Measurements from ENCODE around the gene DUSP8.
A peak's percentile ranks its signal among the peaks of the same experiment; 100 is the strongest.
"Not testable (repeated sequence)": the region's sequence is repeated elsewhere in the genome, so short reads cannot be mapped to it uniquely, and the experiment has no call there.

The DUSP8 gene

DNA sequence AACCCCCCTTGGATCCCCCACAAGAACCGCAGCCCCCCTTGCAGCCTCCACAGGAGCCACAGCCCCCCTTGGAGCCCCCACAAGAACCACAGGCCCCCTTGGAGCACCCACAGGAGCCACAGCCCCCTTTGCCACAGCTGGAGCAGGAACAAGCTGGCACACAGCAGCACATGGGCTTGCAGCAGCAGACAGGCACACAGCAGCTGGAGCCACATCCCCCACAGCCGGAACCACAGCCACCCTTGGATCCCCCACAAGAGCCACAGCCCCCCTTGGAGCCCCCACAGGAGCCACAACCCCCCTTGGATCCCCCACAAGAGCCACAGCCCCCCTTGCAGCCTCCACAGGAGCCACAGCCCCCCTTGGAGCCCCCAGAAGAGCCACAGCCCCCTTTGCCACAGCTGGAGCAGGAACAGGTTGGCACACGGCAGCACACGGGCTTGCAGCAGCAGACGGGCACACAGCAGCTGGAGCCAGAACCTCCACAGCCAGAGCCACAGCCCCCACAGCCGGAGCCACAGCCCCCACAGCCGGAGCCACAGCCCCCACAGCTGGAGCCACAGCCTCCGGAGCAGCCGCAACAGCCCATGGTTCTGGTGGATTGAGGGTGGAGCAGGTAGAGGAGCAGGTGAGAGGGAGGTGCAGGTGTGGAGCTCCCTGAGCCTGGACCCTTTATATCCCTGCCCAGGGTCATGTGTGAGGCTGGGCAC, 12.7 kb upstream of the DUSP8 start, which contains the start of gene KRTAP5-1:
TSS of gene KRTAP5-1 (minus strand) at position 623 of the 710 bp plus-strand sequence. CDS start at position 589, 34 bp downstream.
- not testable (repeated sequence) for DNase-seq

DNA sequence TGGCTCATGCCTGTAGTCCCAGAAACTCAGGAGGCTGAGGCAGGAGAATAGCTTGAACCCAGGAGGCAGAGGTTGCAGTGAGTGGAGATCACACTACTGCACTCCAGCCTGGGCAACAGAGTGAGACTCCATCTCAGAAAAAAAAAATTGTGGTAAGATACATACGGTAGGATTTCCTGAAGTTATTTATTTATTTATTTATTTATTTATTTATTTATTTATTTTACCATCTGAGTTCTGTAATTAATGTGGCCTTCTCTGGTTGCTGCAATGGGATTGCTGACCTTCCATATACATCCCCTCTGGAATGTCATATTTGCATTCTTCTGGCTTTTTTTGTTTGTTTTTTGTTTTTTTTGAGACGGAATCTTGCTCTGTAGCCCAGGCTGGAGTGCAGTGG, 10.8 kb upstream of the DUSP8 start:
- not testable (repeated sequence) for DNase-seq

DNA sequence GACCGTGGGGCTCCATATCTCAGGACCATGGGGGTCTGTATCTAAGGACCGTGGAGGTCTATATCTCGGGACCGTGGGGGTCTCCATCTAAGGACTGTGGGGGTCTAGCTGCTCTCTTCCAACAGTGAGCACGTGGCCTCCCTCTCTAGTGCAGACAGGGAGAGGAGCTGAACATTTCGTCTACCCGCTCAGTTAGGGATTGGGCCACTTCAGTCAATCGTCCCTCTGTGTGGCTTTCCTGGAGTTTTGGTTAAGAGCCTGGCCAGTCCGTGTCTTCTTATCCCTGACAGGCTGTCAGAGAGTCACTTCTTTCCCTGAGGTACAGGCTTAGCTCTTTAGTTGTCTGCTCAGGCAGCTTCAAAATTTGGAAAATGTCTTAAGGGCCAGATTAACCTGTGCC, 9.9 kb upstream of the DUSP8 start:
- DNase-seq, result no peak

DNA sequence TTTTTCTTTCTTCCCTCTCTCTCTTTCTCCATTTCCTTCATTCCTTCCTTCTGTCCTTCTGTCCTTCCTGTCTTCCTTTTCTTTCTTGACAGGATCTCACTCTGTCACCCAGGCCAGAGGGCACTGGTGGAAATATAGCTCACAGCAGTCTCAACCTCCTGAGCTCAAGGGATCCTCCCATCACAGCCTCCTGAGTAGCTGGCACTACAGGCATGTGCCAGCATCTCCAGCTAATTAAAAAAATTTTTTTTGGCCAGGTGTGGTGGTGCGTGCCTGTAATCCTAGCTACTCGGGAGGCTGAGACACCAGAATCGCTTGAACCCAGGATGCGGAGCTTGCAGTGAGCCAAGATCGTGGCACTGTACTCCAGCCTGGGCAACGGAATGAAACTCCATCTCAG, 4.8 kb upstream of the DUSP8 start:
- DNase-seq, result no peak

DNA sequence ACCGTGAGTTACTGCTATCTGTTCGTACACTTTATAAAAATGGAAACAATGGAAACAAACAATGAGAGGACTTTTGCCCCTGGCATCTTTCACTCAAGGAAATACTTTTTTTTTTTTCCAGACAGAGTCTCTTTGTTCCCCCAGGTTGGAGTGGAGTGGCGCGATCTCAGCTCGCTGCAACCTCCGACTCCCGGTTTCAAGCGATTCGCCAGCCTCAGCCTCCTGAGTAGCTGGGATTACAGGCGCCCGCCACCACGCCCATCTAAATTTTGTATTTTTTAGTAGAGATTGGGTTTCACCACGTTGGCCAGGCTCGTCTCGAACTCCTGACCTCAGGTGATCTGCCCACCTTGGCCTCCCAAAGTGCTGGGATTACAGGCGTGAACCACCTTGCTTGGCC, 3.7 kb upstream of the DUSP8 start:
- DNase-seq, result not testable (repeated sequence)

DNA sequence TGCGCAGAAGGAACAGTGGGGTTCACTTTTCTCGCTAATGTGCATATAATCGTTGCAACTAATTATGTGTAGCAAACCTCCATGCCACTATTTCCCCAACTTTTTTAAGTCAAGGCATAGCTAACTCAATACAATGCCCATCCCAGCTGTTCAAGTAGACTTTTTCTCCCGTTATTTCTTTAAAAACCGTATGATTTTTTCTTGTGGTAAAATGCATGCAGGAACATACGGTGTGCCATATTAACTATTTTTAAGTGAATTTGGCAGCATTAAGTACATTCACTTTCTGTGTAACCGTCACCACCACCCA, 2.8 kb upstream of the DUSP8 start:
- no peak for DNase-seq

DNA sequence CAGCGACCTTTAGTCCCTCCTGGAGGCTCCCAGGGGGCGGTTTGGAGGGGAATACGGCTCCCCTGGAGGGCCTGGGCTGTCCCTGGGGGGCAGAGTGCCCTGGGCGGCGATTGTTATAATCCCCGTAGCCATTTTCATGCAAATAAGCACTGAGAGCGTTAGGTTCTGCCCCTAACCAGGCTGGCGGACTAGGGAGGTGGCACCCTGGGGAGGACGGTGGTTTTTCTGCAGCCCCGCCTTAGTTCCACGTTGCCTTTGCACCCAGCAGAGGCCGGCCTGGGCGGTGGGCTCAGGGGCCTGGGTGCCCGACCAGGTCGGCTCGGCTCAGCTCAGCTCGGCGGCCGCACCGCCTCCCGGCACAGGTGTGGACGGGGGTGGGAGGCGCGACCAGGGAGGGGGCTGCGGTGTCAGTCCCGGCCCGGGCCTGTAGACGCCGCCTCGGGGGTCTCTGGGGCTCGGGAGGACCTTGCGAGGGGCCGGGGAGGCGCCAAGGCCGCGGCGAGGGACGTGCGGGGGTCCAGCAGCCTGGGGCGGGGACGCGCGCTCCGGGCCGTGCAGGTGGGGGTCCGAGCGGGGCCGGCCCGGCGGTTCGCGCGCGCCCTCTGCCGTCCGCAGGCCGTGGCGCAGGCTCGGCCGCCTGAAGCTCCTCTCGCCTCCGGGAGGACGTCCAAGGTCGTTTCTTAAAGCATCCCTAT, 2.3 kb upstream of the DUSP8 start:
- DNase-seq, result peak; percentile 71

DNA sequence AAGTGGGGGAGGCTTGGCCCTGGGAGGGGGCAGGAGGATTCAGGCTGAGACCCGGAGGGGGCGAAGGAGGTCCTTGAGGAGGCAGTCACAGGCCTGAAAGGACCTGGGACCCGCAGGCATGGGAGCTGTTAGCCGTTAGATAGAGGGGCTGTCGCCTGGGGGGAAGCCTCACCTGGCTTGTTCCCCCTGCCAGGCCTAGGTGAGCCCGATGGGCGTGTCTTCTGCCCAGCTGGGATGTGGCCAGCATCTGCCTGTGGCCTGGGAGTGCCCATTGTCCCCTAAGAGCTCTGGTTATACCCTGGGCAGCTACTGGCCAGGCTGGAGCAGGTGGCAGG, 1.8 kb upstream of the DUSP8 start:
- DNase-seq, result no peak

DNA sequence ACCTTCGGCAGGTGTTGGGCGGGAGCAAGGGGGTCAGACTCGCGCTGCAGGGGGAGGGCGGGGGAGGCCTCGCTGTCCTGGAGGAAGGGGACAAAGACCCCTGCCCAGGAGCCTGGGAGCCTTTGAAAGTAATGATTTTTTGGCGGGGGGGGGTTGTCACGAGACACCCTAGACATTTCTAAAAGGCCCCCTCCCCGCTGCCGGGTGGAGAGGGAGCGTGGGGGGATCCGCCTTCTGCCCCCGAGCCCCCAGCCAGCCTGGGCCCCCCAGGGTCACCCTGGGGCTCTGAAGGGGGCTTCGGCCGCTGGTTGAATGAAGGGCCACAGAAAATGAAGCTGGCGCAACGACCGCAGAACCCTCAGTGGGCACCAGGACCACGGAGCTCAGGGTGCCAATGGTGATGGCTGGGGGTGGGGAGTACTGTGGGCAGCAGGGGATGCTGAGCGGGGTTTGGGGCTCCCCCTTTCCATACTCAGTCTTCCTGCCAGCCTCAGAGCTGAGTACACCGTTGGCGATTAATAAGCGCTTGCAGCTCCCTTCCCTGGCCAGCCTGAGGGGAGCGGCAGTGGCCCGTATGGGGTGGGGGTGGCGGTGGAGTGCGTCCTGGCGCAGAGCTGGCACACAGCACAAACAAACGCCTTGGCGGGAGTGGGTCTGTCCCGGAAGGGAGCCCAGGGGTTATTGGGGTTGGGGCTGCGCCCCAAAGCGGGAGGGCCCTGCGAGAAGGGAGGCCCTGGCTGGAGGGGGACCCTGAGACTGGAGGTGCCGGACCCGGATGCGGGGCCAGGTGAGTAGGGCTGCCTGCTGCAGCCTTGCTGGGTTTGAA, 1.2 kb upstream of the DUSP8 start:
- no peak for DNase-seq

DNA sequence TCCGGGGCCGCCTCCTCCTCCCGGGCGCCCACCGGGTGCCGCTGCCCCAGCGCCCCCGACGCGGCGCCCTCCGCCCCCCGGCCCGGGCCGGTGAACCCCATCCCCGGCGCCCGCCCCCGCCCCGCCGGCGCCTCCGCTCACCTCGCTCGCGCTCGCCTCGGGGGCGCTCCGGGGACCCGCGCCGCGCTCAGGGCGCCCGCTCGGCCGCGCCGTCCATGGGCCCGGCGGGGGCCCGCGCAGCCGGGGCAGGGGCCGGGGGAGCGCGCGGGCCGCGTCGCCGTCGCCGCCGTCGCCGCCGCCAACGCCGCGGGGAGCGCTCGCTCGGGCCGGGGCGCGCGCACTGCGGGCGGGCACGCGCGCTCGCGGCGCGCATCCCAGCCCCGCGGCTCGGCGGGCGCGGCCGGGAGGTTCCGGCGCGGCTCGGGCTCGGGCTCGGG, 293 bp downstream of the DUSP8 start:
- DNase-seq, result no peak

DNA sequence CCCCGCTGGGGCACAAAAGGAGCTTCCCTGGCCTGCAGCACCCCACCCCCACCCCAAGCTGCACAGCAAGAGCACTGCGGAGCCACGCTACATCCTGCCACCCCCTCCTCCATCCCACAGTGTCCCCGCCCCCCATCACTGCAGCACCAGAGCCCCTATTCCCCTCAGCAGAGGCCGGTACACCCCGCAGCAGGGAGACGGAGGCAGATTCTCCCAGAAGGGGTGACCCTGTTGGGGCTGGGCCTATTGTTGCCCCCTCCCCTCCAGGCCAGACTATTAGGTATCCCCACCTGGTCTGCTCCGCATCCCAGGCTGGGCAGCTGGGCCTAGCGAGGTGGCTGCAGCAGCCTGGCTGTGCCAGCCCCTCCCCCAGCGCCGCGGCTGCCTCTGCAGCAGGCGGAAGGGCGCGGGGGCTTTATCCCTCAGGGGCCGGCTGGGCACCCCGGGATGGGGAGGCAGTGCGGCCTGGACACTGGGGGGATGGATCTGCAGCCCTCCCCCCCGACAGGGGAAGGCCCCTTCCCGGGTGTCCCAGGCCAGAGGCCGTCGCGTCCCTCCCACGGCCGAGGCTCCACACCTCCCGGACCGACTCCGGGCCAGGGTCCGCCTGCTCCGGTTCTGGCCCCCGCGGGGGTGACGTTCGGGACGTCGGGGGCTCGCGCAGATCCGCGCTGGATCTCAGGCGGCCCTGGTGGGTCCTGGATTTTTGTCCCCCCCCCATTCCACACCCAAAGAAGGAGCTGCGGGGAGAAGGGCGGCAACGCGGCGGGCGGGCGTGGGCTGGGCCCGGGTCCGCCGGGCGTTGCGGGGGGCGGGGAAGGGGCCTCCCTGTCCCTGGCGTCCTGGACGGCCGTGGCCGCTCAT, 943 bp downstream of the DUSP8 start:
- DNase-seq, result no peak

DNA sequence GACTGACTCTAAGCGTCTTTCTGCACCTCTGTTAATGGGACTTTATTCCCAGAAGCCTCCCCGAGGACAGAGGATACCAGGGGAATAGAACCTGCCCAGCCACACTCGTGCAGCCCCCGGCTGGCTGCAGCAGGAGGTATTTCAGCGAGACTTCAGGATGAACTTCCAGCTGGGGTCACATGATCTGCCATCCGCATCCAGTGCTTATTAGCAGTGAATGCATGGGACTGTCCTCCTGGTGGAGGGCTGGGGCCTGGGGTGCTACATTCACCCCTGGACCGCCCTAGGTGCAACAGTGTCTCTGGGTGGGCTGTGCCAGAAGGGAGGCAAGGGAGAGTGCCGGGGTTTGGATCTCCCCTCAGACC, 1.6 kb downstream of the DUSP8 start:
- no peak for DNase-seq

DNA sequence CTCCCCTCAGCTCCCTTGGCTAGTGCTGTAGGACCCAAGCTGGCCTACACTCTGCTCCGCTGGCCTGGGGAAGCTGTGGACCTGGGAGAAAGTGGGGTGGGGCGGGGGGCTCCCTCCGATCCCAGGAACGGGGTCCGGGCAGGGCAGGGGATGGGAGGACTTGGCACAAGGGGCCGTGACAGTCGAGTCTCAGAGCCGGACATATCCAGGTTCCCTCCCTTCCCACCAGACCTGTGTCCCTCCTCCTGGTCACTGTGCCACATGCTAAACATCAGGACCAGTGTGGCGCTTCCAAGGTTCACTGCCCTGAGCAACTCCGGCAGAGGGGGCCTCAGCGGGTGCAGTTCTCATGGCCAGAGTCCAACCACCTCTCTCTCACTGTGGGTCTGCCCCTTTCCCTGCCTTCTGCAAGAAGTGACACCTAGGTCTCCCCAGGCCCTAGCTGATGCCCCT, 2.0 kb downstream of the DUSP8 start:
- no peak for DNase-seq

DNA sequence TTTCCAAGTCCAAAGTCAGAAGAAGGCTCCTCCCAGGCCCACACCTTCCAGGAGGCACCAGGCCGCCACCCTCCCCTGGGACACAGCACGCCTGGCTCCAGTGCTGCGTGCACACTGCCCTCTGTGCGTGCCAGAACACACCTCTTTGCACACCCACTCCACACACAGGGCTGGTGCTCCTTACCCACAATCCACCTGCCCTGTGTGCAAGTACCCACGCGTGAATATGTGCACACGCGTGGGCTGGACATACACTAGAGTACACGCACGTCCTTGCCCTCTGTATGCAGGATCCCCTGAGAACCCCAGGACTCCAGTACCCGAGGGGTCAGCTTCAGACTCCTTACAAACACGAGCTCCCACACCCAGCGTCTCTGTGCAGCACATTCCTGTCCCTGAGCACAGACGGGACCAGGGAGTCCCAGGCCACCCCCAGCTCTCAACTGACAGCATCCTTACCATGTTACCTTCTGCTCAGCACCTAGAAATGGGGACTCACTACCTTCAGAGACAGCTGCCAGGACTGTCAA, 2.8 kb downstream of the DUSP8 start:
- DNase-seq, result no peak

DNA sequence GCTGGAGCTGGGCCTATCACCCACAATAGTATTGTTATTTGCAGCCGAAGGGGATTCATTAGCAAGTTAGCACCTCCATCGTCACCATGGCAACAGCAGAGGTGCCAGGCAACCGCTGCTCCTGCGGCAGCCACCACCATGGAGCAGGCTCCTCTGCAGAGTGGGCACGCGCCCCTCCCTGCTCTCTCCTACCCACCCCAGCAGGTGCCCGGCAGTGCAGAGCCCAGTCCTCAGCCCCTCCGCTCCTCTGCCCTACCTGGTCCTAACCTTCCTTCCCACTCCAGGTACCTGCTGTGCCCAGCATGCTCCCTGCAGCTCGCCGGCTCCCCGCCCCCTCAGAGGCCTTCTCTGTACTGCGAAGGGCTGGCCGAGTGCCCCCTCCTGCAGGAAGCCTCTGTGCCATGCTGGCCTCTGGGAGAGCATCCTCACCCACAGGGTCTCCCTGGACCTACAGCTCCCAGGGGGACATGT, 3.6 kb downstream of the DUSP8 start:
- DNase-seq, result no peak

DNA sequence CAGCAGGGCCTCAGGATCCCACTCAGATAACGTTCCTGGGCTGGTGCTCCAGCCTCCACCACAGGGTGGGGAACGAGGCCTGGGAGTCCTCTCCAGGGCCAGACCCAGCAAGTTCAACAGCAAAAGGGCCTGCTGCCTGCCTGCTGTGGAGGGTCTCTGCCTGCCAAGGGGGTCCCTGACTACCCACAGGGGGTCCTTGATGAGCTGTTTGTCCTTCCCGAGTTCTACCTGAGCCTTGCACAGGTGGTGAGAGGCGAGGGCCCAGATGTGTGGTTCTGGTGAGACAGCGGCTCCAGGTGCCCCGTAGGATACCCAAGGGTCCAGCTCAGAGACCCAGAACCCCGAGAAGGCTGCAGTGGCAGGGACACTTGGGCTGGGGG, 4.4 kb downstream of the DUSP8 start:
- DNase-seq, result no peak

DNA sequence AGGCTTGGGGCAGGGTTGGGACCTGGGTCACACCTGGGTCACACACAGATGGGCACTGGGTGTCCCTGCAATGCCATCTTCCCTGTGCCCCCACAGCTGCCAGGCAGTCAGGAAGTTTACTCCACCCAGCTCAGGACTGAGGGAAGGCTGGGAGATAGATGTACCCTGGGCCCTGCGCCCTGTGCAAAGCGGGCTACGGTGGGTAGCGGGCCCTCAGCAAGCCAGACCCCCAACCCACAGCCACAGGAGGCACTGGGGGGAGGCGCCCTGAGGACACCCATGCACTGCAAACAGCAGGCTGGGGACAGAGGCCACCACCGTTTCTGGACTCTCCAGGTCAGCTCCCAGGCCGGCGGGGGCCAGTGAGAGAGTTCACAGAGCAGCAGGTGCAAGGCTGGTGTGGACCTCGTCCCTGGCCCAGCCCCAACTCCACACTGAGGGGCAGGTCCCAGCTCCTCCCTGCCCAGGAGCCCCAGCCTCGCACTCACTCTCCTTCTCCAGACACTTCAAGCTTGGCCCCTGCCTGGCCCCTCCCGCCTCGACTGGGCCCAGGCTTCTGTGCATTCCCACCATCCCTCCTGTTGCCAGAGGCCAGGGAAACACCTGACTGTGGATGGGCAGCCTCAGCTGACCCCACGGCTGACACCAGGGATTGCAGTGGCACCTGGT, 4.9 kb downstream of the DUSP8 start:
- DNase-seq, result no peak

DNA sequence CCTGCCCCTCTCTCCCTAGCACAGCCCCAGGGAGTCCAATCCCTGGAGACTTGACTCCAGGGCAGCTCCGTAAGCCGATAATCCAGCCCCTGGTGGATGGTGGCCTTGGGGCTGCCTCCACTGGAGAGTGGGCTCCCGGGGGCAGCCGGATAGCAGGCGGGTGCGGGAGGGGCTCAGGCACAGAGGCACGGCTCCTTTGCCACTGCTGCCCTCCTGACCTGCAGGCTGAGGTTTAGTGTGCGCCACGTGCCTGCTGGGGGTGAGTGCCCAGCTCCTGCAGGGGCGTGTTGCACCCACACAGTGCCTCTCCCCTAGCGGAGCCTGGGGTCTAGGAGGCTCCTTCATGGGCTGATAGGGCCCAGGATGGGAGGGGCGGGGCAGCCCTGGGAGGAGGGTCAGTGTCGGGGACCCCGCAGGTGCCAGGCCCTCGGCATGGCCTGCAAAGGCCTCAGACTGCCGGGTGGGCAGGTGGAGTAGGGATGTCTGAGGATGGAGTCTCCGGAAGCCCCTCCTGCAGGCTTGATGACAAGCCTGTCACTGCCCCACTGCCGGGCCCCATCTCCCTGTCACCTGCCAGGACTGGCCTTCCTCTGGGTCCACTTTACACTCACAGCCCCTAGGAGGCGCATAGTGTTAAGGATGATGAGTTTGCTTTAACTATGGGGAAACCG, 5.6 kb downstream of the DUSP8 start:
- DNase-seq, result no peak

DNA sequence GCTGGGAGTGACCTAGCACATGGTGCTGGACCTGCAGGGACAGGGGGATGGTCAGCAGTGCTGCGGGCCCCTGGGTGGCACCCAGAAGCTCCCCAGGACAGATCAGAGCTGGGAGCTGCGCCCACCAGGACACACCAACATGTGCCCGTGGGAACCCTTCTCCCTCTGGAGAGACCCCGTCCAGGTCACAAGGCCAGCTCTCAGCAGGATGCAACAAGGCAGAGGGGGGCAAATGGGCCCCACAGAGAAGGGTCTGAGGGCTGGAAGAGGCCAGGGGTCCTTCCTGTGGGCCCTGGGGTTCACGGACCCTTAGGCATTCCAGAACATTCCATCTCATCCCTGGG, 6.2 kb downstream of the DUSP8 start:
- no peak for DNase-seq

DNA sequence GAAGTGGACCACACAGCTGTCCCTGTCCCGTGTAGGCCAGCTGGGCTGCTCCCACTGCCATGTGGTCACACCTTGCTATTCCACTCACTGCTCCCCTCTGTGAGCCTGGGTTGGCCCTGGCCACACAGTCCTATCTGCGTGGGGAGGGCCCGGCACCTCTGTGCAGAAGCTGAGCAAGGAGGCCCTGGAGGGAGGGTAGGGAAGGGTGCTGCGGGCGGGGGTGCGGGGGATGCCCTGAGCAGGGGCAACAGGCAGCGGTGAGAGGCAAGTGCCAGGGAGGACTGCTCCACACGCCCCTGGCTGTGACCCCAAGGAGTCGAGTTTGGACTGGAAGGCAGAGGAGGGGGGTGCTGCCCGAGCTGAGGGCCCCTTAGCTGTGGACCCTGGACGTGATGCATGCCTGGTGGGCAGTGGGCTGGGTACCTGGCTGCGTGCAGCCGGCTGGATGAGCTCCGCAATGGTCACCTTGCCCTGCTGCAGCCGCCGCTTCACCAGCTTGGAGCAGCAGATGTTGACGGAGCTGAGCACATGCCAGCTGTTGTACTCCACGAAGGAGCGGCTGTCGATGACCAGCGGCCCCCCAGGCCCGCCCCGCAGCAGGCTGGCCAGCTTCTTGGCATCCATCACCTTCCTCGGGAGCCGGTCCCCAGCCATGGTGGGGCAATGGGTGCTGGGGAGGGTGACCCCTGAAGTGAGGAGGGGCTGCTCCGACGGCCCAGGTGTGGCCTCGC, 6.7 kb downstream of the DUSP8 start:
- no peak for DNase-seq

Measured in OCI-M1 (cell line).